Right cardiac atrium (tissue), 5 donors: ENCODE data around the gene FALEC. TPM values are rescaled to one million over a fixed set of nuclear protein-coding genes. Genes with fewer than 3 reads are reported as not detected.

Experiments used
- ATAC-seq, 2 donors: fragments of 200-7000 bp; cut with Tn5 transposase; one replicate each; pipeline versions ENCODE4 v1.8.0 to v1.9.1; 2020; ENCODE audit warnings: moderate library complexity in 2 of 2, mild to moderate bottlenecking in 1 of 2
- DNase-seq, 3 donors: peaks; one replicate each; pipeline ENCODE4 v3.0.0-alpha.2; 2020
- H3K27ac ChIP-seq: one replicate; pipeline ENCODE4 v1.5.1; 2013; ENCODE audit warnings: mild to moderate bottlenecking, low read length, control low read depth, moderate library complexity
- H3K27me3 ChIP-seq: one replicate; pipeline ENCODE4 v1.6.1; 2013; ENCODE audit not compliant: control insufficient read depth, insufficient read depth
- H3K4me1 ChIP-seq: one replicate; pipeline ENCODE4 v1.6.1; 2013; ENCODE audit warnings: low read length; ENCODE audit not compliant: control insufficient read depth, insufficient read depth
- H3K4me3 ChIP-seq: one replicate; pipeline ENCODE4 v1.5.1; 2013; ENCODE audit warnings: low read length, control low read depth
- H3K9me3 ChIP-seq: one replicate; pipeline ENCODE4 v1.6.1; 2013; ENCODE audit warnings: low read length; ENCODE audit not compliant: control insufficient read depth
- WGBS: extraction: QIAGEN DNeasy Blood & Tissue Kit; methylation state at CpG from one replicate; pipeline ENCODE4 v1.1.7; 2013; 5-methylcytosine and 5-hydroxymethylcytosine counted together
- intact Hi-C, 4 donors: fragments of 100-400 bp; cut with DNase I; formaldehyde crosslinking; loops; one replicate each; pipeline versions ENCODE4 v1.11.0 to v1.14.0; 2022 to 2023
- polyA plus RNA-seq: library from polyadenylated mRNA; stranded (reverse); fragments of 200-250 nt; gene quantifications from one replicate; pipeline ENCODE4 v1.2.3, GENCODE V29; 2013
- total RNA-seq, 4 donors: library from RNA; stranded (reverse); fragmentation: NEBNext Ultra II Directional; extraction: Animal tissue kit (Norgen Biotek cat#: 25700); gene quantifications; one replicate each; pipeline ENCODE4 v1.2.1, GENCODE V29; 2021
- donor health status: healthy with polysubstance abuse.
- donor health status: DM: no; HTN: yes; CAD: no.
- donor health status: DM: no; HTN: no; CAD: no.
- donor health status: DM: no; HTN: yes; CAD: no; lungs with severe emphysema.
- donor health status: DM: yes; HTN: yes; CAD: no.

FALEC gene
- total and polyA plus RNA-seq, 5 donors = 0.60 to 0.70 TPM; not detected in 3

DNA sequence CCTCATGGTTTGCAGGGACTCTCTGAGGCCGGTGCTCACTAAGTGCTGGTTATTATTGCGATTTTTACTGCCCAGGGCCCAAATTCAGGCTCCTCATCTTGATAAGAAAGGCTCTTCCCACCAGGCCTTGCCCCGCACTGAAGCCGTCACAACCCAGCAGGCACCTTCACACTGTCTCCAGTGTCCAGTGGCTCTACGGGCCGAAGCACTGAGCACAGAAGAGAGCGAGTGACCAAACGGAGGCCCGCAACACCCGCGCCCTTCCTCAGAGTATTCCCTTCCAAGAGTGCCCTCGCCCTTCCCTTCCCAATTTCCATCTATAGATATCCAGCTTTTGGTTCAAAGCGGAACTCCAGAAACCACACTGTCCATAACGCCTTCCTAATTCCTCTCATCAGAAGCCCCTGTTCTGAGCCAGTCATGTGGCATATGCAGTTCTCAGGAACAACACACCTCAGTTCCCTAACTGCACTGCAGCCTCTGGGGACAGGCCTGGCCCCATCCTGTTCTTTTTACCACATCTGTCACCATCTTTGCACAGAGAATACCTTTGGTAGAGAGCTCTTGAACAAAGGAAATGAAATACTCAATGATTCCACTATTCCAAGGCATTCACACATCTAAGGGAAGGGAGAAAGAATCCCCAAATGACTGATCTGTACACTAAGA, 15.1 kb downstream of the FALEC start:
- Histone ChIP-seq H3K27me3 (no peaks in the 10 kb centered on the region), H3K4me1 (peaks cover 3% of the 10 kb centered on the region), H3K9me3 (no peaks in the 10 kb centered on the region), H3K27ac (no peak overlapping the region), H3K4me3 (no peak overlapping the region)
- DNase-seq (peak in 1 of 3 donors; percentile 30), ATAC-seq (no peak)
- 96% methylated on average over 14 of the region's 14 CpGs for WGBS
- intact Hi-C loops = loop anchor here (5.0 to 10.0 kb wide), 4 partner anchors 56 to 68 kb away; no protein-coding TSS in a partner anchor

DNA sequence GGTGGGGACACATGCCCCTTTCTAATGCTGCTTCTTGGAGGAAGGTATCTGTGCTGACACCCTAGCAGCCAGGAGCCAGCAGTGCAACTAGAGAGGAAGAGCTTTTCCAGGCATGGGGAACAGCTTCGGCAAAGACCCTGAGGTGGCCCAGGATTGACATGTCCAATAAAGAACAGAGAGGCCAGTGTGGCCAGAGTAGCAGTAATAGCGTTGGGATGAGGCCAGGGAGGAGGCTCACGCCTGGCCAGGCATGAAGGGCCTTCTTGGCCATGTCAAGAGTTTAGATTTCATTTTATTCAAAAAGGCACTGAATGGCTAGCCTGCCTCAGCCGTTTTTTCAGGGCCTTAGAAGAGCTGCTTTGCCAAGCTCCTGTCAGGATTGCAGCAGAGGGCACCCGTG, 17.3 kb downstream of the FALEC start:
- intact Hi-C loops = loop anchor here (5.0 to 10.0 kb wide), 4 partner anchors 58 to 71 kb away; no protein-coding TSS in a partner anchor
- WGBS = 34% methylated on average over 5 of the region's 5 CpGs
- Histone ChIP-seq H3K4me3 (no peak overlapping the region), H3K4me1 (peaks cover 3% of the 10 kb centered on the region), H3K27ac (peak overlapping the region; percentile 72), H3K27me3 (no peaks in the 10 kb centered on the region), H3K9me3 (no peaks in the 10 kb centered on the region)
- peak in 2 of 3 donors; percentile 63 to 78 for DNase-seq
- ATAC-seq = peak; percentile 11 to 21

DNA sequence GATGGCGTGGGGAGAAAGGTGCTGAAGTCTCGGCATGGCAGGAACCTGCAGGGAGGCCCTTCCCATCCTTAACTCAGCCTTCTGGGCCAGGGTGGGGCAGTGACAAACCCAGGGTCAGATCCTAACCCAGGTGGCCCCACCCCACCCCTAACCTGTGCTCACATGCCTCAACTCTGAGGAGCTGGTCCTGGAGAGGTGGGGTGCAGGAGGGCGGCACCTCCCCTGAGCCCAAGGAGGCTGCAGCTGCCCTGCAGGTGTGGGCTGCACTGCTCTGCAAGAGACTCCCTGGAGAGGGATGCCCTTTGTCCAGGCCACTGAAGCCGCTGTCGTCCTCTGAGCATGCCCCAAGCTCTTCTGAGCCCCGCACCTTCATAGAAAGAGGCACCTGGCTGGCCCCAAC, 18.4 kb downstream of the FALEC start:
- H3K27me3 ChIP-seq = no peaks in the 10 kb centered on the region
- no peak overlapping the region for H3K4me3 ChIP-seq
- WGBS = 89% methylated on average over 6 of the region's 6 CpGs
- H3K9me3 ChIP-seq = no peaks in the 10 kb centered on the region
- ATAC-seq (no peak), DNase-seq (peak in 2 of 3 donors; percentile 56 to 58)
- H3K27ac ChIP-seq = peak overlapping the region; percentile 74
- peaks cover 3% of the 10 kb centered on the region for H3K4me1 ChIP-seq
- intact Hi-C loops = loop anchor here (5.0 to 10.0 kb wide), 4 partner anchors 59 to 72 kb away; no protein-coding TSS in a partner anchor

DNA sequence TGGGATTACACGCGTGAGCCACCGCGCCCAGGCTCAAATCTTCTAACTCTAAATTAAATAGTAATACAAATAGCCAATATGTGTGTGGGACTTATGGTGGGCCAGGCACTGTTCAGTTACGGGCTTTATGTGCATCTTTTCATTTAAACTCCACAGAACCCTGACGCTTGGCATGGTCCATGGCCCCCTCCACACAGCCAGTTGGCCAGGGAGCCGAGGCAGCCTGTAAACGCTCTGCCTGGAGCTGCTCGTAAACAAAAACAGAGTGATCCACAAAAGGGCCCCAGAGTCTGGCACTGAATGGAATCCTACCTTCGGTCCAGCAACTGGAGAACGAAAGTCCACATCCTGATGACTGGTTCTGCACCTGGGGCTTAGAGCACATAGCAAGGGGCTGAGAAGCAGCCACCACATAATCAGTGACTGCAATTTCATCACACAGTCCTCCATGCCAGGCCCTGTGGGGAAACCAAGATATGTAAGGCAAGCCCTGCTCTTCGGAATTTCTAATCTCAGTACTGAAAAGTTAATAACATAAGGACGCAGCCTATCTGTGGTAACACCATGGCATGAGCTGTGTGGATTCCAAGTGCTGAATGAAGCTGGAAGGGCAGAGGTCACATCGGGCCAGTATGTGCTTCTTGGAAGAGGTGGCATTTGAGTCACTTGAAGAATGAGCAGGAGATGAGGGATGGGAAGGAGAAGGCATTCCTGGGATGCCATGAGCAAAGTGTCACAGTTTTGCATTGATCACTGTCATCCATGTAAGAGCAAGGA, 20.1 kb downstream of the FALEC start:
- no peaks in the 10 kb centered on the region for H3K9me3 ChIP-seq
- DNase-seq (peak in 1 of 3 donors; percentile 47), ATAC-seq (no peak)
- H3K4me1 ChIP-seq = no peaks in the 10 kb centered on the region
- intact Hi-C loops = loop anchor here in 1 of 4 donors (10.0 kb wide), 1 partner anchor 61 kb away; no protein-coding TSS in a partner anchor
- H3K4me3 ChIP-seq = no peak overlapping the region
- 75% methylated on average over 14 of the region's 14 CpGs for WGBS
- H3K27me3 ChIP-seq = no peaks in the 10 kb centered on the region
- H3K27ac ChIP-seq = peak overlapping the region; percentile 84

DNA sequence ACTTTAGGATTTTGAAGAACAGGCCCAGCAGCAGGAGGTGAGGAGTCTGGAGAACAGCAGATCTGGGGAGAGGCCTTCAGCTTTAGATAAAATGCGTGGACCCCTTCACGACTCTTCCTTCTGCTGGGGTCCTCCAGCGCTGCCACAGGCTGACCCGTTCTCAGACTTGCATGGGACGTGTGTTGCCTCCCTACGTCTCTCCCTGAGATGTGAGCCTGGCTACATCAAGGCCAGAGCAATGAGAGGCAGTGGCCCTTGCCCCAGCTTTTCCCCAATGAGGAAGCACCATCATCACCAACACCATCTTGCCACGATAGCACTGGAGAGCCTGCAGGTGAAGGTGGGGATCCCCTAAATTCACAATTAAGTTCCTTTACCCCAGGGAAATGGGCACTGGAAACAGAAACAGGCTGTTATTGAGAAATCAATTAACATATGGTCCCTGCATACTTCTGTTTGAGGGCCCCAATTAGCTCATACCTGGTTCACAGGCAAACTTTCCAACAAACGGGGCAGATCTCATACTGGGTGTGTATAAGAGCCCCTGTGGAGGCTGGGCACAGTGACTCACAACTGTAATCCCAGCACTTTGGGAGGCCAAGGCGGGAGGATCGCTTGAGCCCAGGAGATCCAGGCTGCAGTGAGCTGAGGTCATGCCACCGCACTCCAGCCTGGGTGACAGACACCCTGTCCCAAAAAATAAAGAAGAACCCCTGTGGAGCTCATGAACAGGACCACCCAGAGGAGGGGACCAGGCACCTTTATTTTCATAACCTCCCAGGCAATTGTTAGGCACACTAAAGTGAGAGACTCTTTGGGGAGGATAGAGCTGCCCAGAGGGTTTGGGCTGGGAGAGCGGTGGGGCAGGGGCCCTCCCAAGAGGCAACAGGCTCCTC, 21.5 kb downstream of the FALEC start:
- WGBS = 93% methylated on average over 12 of the region's 12 CpGs
- no peak overlapping the region for H3K27ac ChIP-seq
- no peaks in the 10 kb centered on the region for H3K4me1 ChIP-seq
- peak in 1 of 3 donors; percentile 20 for DNase-seq
- H3K9me3 ChIP-seq = no peaks in the 10 kb centered on the region
- no peaks in the 10 kb centered on the region for H3K27me3 ChIP-seq
- intact Hi-C loops = loop anchor here in 1 of 4 donors (10.0 kb wide), 1 partner anchor 62 kb away; no protein-coding TSS in a partner anchor
- ATAC-seq = no peak
- H3K4me3 ChIP-seq = no peak overlapping the region

DNA sequence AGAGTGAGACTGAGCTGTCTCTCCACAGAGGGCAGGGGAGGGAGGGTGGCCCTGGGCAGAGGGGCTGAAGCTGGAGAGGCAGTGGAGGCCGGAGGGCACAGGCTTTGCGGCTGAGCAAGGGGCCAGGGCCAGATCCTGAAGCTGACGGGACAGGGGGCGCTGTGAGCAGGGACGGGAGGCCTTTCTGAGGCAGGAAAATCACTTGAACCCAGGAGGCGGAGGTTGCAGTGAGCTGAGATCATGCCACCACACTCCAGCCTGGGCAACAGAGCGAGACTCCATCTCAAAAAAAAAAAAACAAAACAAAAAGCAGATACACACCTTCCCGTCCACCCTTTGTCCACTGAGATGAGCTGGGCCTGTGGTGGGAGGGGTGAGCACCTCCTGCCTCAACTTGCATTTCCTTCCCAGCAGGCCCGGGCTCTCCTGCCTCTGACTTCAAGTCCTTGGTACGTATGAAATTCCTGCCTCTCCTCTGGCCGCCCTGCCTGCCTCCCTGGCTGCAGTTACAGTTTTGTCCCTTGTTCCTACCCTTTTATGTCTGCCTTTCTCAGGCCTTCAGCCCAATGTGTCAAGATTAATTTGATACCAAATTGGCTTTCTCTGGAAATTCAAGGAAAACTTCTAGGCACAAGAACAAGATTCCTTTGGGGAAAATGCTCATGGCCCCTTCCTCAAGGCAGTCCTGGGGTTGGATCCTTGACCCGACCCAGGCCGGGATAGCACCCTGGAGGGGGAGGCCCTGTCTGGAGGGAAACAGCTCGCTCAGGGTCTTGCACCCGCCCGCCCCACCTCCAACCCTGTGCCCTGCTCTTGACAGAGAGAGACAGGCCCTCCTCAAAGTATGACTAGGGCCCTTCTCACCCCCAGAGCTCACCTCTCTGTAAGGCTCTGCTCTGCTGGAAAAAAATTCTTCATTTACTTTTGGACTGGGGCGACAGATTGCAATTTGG, 22.5 kb downstream of the FALEC start:
- H3K4me1 ChIP-seq = no peaks in the 10 kb centered on the region
- 62% methylated on average over 17 of the region's 17 CpGs for WGBS
- H3K4me3 ChIP-seq = no peak overlapping the region
- no peaks in the 10 kb centered on the region for H3K9me3 ChIP-seq
- peak; percentile 28 to 44 for ATAC-seq
- H3K27me3 ChIP-seq = no peaks in the 10 kb centered on the region
- peak; percentile 71 to 76 (median 74) for DNase-seq
- intact Hi-C loops = loop anchor here in 1 of 4 donors (10.0 kb wide), 1 partner anchor 63 kb away; no protein-coding TSS in a partner anchor
- H3K27ac ChIP-seq = peak overlapping the region; percentile 48

DNA sequence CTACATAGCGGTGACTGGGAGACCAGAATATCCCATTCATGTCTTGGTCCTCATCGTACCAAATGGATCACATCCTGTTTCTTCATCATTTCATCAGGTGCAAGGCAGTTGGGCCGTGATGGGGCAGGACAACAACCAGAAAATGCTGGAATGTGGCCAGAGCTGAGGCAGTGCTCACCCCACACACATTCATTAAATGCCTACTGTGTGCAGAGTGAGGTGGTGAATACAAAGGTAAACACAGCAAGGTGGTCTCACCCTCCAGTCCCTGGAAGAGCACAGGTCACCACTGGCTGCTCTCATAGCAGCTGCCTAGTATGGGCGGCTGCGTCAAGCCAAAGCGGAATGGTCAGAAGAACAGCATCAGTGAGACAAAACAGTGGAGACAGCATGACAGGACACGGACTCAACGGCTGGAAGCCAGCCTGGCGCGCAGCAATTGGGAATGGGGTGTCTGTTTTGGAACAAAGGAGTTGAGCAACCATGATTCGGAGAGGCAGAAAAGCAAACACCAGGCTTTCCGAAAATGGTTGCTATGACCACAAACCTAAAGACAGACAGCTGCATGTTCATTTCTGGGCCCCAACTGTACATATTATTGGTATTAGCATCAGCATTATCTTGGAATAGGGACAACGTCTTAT, 28.1 kb downstream of the FALEC start:
- intact Hi-C loops = no loop called here
- Histone ChIP-seq H3K9me3 (no peaks in the 10 kb centered on the region), H3K27me3 (no peaks in the 10 kb centered on the region), H3K27ac (peak overlapping the region; percentile 5), H3K4me1 (peaks cover 3% of the 10 kb centered on the region), H3K4me3 (no peak overlapping the region)
- 59% methylated on average over 13 of the region's 13 CpGs for WGBS
- DNase-seq (peak; percentile 84 to 92 (median 88)), ATAC-seq (peak; percentile 69 to 83)

DNA sequence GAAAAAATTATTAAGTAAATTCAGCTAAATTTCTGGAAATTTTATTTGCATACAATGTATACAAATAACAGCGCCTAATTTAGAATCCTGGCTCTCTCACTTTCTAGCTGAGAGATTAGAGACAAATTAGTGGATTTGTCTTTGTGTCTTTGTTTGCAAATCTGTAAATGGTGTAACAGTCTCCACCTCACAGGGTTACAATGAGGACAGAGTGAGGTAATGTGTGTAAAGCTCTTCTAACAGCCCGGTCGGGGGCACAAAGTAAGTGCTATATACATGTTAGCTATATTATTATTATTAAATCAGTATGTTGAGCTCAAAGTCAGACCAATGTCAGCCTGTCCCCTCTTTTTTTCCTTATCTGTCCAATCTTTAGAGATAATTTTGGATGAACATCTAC, 28.7 kb downstream of the FALEC start:
- 64% methylated on average over 3 of the region's 3 CpGs for WGBS
- H3K27ac ChIP-seq = no peak overlapping the region
- no peaks in the 10 kb centered on the region for H3K9me3 ChIP-seq
- ATAC-seq = no peak
- no peak overlapping the region for H3K4me3 ChIP-seq
- no peak for DNase-seq
- peaks cover 3% of the 10 kb centered on the region for H3K4me1 ChIP-seq
- intact Hi-C loops = no loop called here
- H3K27me3 ChIP-seq = no peaks in the 10 kb centered on the region

DNA sequence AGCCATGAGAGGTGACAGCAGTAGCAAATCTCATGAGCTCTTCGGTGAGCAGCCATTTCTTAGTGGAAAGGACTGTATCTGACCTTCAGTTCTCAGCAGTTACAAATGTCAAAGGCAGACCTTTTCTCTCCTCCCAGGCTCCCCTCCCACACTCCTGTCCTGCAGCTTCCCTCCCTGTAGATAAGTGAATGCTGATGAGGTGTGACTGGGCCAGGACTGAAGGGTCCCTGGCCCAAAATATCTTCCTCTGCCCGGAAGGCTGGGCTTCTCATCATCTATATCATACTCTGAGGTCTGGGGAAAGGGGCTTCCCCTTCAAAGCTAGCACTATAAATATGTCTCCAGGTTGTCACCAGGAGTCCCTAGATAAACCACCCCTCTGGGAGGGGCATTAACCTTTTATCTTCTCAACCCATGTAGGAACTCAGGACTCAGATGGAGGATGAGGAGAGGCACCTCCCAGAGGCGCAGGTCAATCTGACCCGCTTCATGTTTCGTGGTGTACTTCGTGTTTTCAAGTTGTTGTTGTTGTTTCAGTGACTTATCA, 30.0 kb downstream of the FALEC start:
- no peaks in the 10 kb centered on the region for H3K9me3 ChIP-seq
- WGBS = 74% methylated on average over 6 of the region's 6 CpGs
- no peak overlapping the region for H3K27ac ChIP-seq
- no peak overlapping the region for H3K4me3 ChIP-seq
- ATAC-seq = no peak
- DNase-seq = no peak
- intact Hi-C loops = no loop called here
- H3K27me3 ChIP-seq = no peaks in the 10 kb centered on the region
- H3K4me1 ChIP-seq = peaks cover 3% of the 10 kb centered on the region
